ENCODE results near the gene EHF.

EHF gene

DNA sequence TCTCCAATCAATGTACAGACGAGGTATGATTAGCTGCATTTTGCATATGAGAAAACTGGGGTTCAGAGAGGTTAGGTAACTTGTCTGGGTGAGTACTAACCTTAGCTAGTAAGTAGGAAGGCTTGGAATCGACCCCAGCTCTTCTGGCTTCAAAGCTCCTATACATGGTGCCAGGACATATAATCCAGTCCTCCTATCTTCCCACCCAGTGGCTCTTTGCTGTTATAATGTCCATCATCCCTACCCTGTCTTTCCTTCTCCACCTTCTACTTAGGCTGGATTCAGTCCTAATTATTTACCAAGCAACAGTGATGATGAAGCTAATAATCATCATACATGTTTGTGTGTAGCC is 20.0 kb downstream of the EHF start:
- Histone ChIP-seq H3K4me1 (ENCODE audit: control insufficient read depth in 1 of 2, insufficient read depth in 1 of 2, low read depth in 1 of 2, low read length in 1 of 2) (no peaks in the 10 kb centered on the region), H3K27me3 (no peaks in the 10 kb centered on the region), H3K36me3 (no peaks in the 10 kb centered on the region), H3K4me3 (ENCODE audit: low read depth in 1 of 2, low read length in 1 of 2) (no peak overlapping the region), H3K9me3 (no peaks in the 10 kb centered on the region), H3K27ac (no peak overlapping the region)
- TF ChIP-seq CTCF (IDR thresholded peaks at IDR 0.05), result no peak

- no peak overlapping the region for H3K4me3 ChIP-seq (ENCODE audit: low read depth in 1 of 2, low read length in 1 of 2)
- no peaks in the 10 kb centered on the region for H3K4me1 ChIP-seq (ENCODE audit: control insufficient read depth in 1 of 2, insufficient read depth in 1 of 2, low read depth in 1 of 2, low read length in 1 of 2)
- H3K27me3 ChIP-seq, result no peaks in the 10 kb centered on the region
- no peaks in the 10 kb centered on the region for H3K36me3 ChIP-seq
- H3K27ac ChIP-seq, result no peak overlapping the region
- H3K9me3 ChIP-seq, result no peaks in the 10 kb centered on the region
- no peak for TF ChIP-seq CTCF (IDR thresholded peaks at IDR 0.05)
These were observed 20.6 kb downstream of the EHF start for GRCh38 chr11:34641456-34641855.

GRCh38 chr11:34642001-34642554 is 21.2 kb downstream of the EHF start:
- TF ChIP-seq CTCF (IDR thresholded peaks at IDR 0.05), result no peak
- Histone ChIP-seq H3K36me3 (no peaks in the 10 kb centered on the region), H3K4me3 (ENCODE audit: low read depth in 1 of 2, low read length in 1 of 2) (no peak overlapping the region), H3K27me3 (no peaks in the 10 kb centered on the region), H3K4me1 (ENCODE audit: control insufficient read depth in 1 of 2, insufficient read depth in 1 of 2, low read depth in 1 of 2, low read length in 1 of 2) (no peaks in the 10 kb centered on the region), H3K27ac (no peak overlapping the region), H3K9me3 (no peaks in the 10 kb centered on the region)

DNA sequence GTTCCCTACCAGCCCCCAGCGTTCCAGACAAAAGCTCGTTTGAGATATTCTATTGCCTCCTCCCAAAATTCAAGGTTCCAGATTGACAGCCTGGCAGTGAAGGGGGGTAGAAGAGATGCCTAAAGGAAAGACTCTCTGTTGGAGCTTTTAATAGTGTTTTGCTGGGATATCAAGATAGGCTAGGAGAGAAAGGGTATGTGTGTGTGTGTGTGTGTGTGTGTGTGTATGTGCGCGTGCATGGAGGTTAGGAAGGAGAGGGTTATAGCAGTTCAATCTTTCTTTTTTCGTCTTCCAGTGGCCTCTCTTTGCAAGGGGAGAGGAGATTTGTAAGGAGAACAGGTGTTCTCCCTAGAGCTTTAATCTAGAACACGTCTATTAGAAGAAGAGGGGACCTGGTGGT is 22.0 kb downstream of the EHF start:
- Histone ChIP-seq H3K36me3 (no peaks in the 10 kb centered on the region), H3K9me3 (no peaks in the 10 kb centered on the region), H3K4me3 (ENCODE audit: low read depth in 1 of 2, low read length in 1 of 2) (no peak overlapping the region), H3K27me3 (no peaks in the 10 kb centered on the region), H3K4me1 (ENCODE audit: control insufficient read depth in 1 of 2, insufficient read depth in 1 of 2, low read depth in 1 of 2, low read length in 1 of 2) (no peaks in the 10 kb centered on the region), H3K27ac (no peak overlapping the region)
- no peak for TF ChIP-seq CTCF (IDR thresholded peaks at IDR 0.05)

DNA sequence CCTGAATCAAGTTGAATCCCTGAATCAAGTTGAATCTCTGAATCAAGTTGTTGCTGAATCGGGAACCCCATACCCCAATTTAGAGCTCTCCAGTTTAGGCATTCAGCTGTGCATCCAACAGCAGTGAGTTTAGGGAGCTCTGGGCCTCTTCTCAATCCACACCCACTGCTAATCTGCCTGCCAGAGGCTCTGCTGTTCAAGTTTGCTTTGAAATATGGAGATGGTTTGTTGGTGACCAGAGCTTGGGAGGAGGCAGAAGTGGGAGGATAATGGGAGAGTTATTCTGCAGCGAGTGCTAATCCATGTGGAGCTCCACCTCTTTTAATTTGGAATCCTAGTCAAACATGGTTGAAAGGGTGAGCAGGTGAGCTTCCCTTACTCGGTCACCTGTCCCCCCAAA is 22.4 kb downstream of the EHF start:
- H3K4me3 ChIP-seq (ENCODE audit: low read depth in 1 of 2, low read length in 1 of 2), result no peak overlapping the region
- no peaks in the 10 kb centered on the region for H3K4me1 ChIP-seq (ENCODE audit: control insufficient read depth in 1 of 2, insufficient read depth in 1 of 2, low read depth in 1 of 2, low read length in 1 of 2)
- TF ChIP-seq CTCF (IDR thresholded peaks at IDR 0.05), result no peak
- no peaks in the 10 kb centered on the region for H3K36me3 ChIP-seq
- H3K27me3 ChIP-seq, result no peaks in the 10 kb centered on the region
- no peak overlapping the region for H3K27ac ChIP-seq
- H3K9me3 ChIP-seq, result no peaks in the 10 kb centered on the region

GRCh38 chr11:34643846-34644245 is 23.0 kb downstream of the EHF start:
- no peak for TF ChIP-seq CTCF (IDR thresholded peaks at IDR 0.05)
- Histone ChIP-seq H3K4me1 (ENCODE audit: control insufficient read depth in 1 of 2, insufficient read depth in 1 of 2, low read depth in 1 of 2, low read length in 1 of 2) (no peaks in the 10 kb centered on the region), H3K27ac (no peak overlapping the region), H3K36me3 (no peaks in the 10 kb centered on the region), H3K27me3 (no peaks in the 10 kb centered on the region), H3K4me3 (ENCODE audit: low read depth in 1 of 2, low read length in 1 of 2) (no peak overlapping the region), H3K9me3 (no peaks in the 10 kb centered on the region)

All from neutrophil (primary cell).